Suppressor macrophage (primary cell): ENCODE results near the gene FBN3.
"Not testable (repeated sequence)": the region's sequence is repeated elsewhere in the genome, so short reads cannot be mapped to it uniquely, and the experiment has no call there.

Experiments used
- DNase-seq, 4 experiments: peaks; one replicate each; pipeline ENCODE4 v3.0.0-alpha.2; 2020 to 2022

Gene FBN3

GRCh38 chr19:8116437-8117293 is 32.7 kb downstream of the FBN3 start:
- DNase-seq = no peak

GRCh38 chr19:8115805-8116396 is 33.5 kb downstream of the FBN3 start:
- no peak for DNase-seq

GRCh38 chr19:8113017-8113416 is 36.4 kb downstream of the FBN3 start:
- no peak for DNase-seq

- DNase-seq = no peak
Measured at GRCh38 chr19:8111376-8111775, 38.0 kb downstream of the FBN3 start.

- DNase-seq = no peak
Measured at GRCh38 chr19:8110931-8111330, 38.5 kb downstream of the FBN3 start.

GRCh38 chr19:8109890-8110662 is 39.3 kb downstream of the FBN3 start:
- no peak for DNase-seq

GRCh38 chr19:8109455-8109854 is 39.9 kb downstream of the FBN3 start:
- DNase-seq = no peak

- no peak for DNase-seq
Measured at GRCh38 chr19:8108560-8109445, 40.6 kb downstream of the FBN3 start.

- DNase-seq = no peak
Measured at GRCh38 chr19:8107301-8107903, 42.0 kb downstream of the FBN3 start.

GRCh38 chr19:8105471-8105870 is 43.9 kb downstream of the FBN3 start:
- DNase-seq = no peak

GRCh38 chr19:8101910-8102309 is 47.5 kb downstream of the FBN3 start:
- DNase-seq = not testable (repeated sequence)

GRCh38 chr19:8101311-8101710 is 48.1 kb downstream of the FBN3 start:
- DNase-seq = no peak

GRCh38 chr19:8097681-8098567 is 51.5 kb downstream of the FBN3 start:
- no peak for DNase-seq

- no peak for DNase-seq
Measured at GRCh38 chr19:8097198-8097597, 52.2 kb downstream of the FBN3 start.

- no peak for DNase-seq
Measured at GRCh38 chr19:8096071-8096470, 53.3 kb downstream of the FBN3 start.

GRCh38 chr19:8095354-8095886 is 54.0 kb downstream of the FBN3 start:
- no peak for DNase-seq

- DNase-seq = no peak
Measured at GRCh38 chr19:8094336-8094735, 55.1 kb downstream of the FBN3 start.

GRCh38 chr19:8093740-8094139 is 55.7 kb downstream of the FBN3 start:
- DNase-seq = no peak

- no peak for DNase-seq
Measured at GRCh38 chr19:8090950-8091349, 58.4 kb downstream of the FBN3 start.
